Measurements from ENCODE around the gene TMF1.

GRCh38 chr3:68988740-68989139 is 63.4 kb downstream of the TMF1 start:
- TF ChIP-seq CTCF (IDR thresholded peaks at IDR 0.05; ENCODE audit: low read depth, low read length) (no peak), EZH2phosphoT487 (IDR thresholded peaks at IDR 0.05; ENCODE audit: low read depth) (no peak)

Measured in OCI-LY3 (cell line).